ENCODE measurements around the gene SLC41A2.

The SLC41A2 gene

GRCh38 chr12:104925501-104925900 lies 32.6 kb downstream of the SLC41A2 start:
- TF ChIP-seq, protein P1, sequence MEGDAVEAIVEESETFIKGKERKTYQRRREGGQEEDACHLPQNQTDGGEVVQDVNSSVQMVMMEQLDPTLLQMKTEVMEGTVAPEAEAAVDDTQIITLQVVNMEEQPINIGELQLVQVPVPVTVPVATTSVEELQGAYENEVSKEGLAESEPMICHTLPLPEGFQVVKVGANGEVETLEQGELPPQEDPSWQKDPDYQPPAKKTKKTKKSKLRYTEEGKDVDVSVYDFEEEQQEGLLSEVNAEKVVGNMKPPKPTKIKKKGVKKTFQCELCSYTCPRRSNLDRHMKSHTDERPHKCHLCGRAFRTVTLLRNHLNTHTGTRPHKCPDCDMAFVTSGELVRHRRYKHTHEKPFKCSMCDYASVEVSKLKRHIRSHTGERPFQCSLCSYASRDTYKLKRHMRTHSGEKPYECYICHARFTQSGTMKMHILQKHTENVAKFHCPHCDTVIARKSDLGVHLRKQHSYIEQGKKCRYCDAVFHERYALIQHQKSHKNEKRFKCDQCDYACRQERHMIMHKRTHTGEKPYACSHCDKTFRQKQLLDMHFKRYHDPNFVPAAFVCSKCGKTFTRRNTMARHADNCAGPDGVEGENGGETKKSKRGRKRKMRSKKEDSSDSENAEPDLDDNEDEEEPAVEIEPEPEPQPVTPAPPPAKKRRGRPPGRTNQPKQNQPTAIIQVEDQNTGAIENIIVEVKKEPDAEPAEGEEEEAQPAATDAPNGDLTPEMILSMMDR (IDR thresholded peaks at IDR 0.05; ENCODE audit: low read depth, low read length): no peak
- H3K4me3 ChIP-seq (replicated peaks in 1 of 2; ENCODE audit: low read depth in 2 of 2, low read length in 2 of 2): no peak overlapping the region
- no peak for DNase-seq (ENCODE audit: low read depth in 2 of 2)

- no peak for DNase-seq (ENCODE audit: low read depth in 2 of 2)
These were observed 36.8 kb downstream of the SLC41A2 start for GRCh38 chr12:104921340-104921739.

GRCh38 chr12:104911942-104912341 lies 46.1 kb downstream of the SLC41A2 start:
- no peak overlapping the region for H3K4me3 ChIP-seq (replicated peaks in 1 of 2; ENCODE audit: low read depth in 2 of 2, low read length in 2 of 2)
- TF ChIP-seq, protein P1 (IDR thresholded peaks at IDR 0.05; ENCODE audit: low read depth, low read length): no peak
- no peak for DNase-seq (ENCODE audit: low read depth in 2 of 2)

More at GRCh38 chr12:104921340-104921739, 36.8 kb downstream of the SLC41A2 start:
- no peak overlapping the region for H3K4me3 ChIP-seq (replicated peaks in 1 of 2; ENCODE audit: low read depth in 2 of 2, low read length in 2 of 2)
- TF ChIP-seq, protein P1 (IDR thresholded peaks at IDR 0.05; ENCODE audit: low read depth, low read length): no peak

- H3K4me3 ChIP-seq (replicated peaks in 1 of 2; ENCODE audit: low read depth in 2 of 2, low read length in 2 of 2): no peak overlapping the region
- DNase-seq (ENCODE audit: low read depth in 2 of 2): peak; percentile 47 to 64
- TF ChIP-seq, protein P1 (IDR thresholded peaks at IDR 0.05; ENCODE audit: low read depth, low read length): no peak
These were observed 47.8 kb downstream of the SLC41A2 start for GRCh38 chr12:104910196-104910840.

DNA sequence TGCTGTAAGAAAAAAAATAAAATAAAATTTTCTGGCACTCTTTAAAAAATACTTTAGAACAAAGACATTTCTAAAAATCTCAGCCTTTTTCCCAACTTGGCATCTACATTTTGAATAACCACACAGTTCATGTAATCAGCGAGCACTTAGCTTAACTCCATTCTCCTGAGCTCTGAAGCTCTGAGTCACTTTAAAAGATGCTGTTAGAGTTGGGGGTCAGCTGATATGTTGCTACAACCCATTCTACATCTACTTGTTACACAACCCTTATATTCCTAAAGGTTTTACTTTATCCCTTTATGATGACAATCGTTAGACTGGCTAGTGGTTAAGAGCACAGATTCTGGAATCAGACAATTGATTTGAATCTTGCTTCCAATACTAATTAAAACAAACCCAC lies 48.3 kb downstream of the SLC41A2 start:
- DNase-seq (ENCODE audit: low read depth in 2 of 2): peak; percentile 38 to 67
- TF ChIP-seq, protein P1 (IDR thresholded peaks at IDR 0.05; ENCODE audit: low read depth, low read length): no peak
- no peak overlapping the region for H3K4me3 ChIP-seq (replicated peaks in 1 of 2; ENCODE audit: low read depth in 2 of 2, low read length in 2 of 2)
